Peyer's patch (tissue), 4 donors: ENCODE results near the gene OR2L13.

Source experiments
- POLR2A ChIP-seq, 2 donors: fragments of 450-650 bp; IDR thresholded peaks; one replicate each; pipeline ENCODE4 v1.5.1; 2017; ENCODE audit warnings: antibody characterized with exemption in 2 of 2, mild to moderate bottlenecking in 2 of 2, moderate library complexity in 2 of 2
- TF ChIP-seq, protein P1 (sequence below), 6 experiments: fragments of 450-650 bp in 4 of 6; fragments of 200-600 bp in 2 of 6; sonication (generic) in 1 of 6; IDR thresholded peaks; one replicate each; pipeline ENCODE4 v1.5.1; 2017 to 2019; ENCODE audit warnings: antibody characterized with exemption in 6 of 6, mild to moderate bottlenecking in 3 of 6, moderate library complexity in 1 of 6

DNA sequence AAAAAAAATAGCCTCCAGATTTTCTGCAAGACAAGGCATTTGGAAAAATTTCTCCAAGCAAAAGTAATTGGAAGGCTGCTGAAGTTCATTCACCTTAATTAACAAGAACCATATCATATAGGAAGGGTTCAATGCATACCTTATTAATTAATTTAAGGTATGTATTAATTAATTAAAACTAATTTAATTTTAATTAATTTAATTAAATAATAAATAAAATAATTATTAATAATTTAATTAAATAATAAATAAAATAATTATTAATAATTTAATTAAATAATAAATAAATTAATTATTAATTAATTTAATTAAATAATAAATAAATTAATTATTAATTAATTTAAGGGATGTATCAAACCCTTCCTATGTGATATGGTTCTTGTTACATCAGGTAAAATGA, 7.9 kb downstream of the OR2L13 start:
- TF ChIP-seq, protein P1, sequence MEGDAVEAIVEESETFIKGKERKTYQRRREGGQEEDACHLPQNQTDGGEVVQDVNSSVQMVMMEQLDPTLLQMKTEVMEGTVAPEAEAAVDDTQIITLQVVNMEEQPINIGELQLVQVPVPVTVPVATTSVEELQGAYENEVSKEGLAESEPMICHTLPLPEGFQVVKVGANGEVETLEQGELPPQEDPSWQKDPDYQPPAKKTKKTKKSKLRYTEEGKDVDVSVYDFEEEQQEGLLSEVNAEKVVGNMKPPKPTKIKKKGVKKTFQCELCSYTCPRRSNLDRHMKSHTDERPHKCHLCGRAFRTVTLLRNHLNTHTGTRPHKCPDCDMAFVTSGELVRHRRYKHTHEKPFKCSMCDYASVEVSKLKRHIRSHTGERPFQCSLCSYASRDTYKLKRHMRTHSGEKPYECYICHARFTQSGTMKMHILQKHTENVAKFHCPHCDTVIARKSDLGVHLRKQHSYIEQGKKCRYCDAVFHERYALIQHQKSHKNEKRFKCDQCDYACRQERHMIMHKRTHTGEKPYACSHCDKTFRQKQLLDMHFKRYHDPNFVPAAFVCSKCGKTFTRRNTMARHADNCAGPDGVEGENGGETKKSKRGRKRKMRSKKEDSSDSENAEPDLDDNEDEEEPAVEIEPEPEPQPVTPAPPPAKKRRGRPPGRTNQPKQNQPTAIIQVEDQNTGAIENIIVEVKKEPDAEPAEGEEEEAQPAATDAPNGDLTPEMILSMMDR (IDR thresholded peaks at IDR 0.05): no peak
- TF ChIP-seq POLR2A (IDR thresholded peaks at IDR 0.05): no peak
